Lower leg skin (tissue), 4 donors: ENCODE measurements around the gene CALD1. TPM values are rescaled to one million over a fixed set of nuclear protein-coding genes. Genes with fewer than 3 reads are reported as not detected.

Experiments
- DNase-seq, 2 donors: peaks; one replicate each; pipeline ENCODE4 v3.0.0-alpha.2; 2019; ENCODE audit warnings: low spot score in 2 of 2
- H3K4me3 ChIP-seq: fragments of 200-600 bp; sonication (generic); 2 replicates; pipeline ENCODE4 v1.5.1; 2017; ENCODE audit warnings: mild to moderate bottlenecking, low read depth; ENCODE audit not compliant: poor library complexity, severe bottlenecking
- POLR2A ChIP-seq, 2 donors: fragments of 450-650 bp; IDR thresholded peaks; one replicate each; pipeline ENCODE4 v1.6.1; 2016 to 2017; ENCODE audit warnings: antibody characterized with exemption in 2 of 2, mild to moderate bottlenecking in 1 of 2, moderate library complexity in 1 of 2
- WGBS, 2 donors: methylation state at CpG; one replicate each; pipeline ENCODE4 v1.1.5; 2018; 5-methylcytosine and 5-hydroxymethylcytosine counted together
- intact Hi-C: fragments of 100-400 bp; cut with DNase I; formaldehyde crosslinking; loops from one replicate; pipeline ENCODE4 v1.15.0; 2023; ENCODE audit warnings: low total_unique reads
- total RNA-seq, 4 donors: library from RNA; depleted of rRNA; stranded (reverse); fragments of >200 nt; gene quantifications; one replicate each; pipeline ENCODE4 v1.1.0, GENCODE V29; 2016
- TF ChIP-seq, protein P1 (sequence below), 3 donors: fragments of 450-650 bp; IDR thresholded peaks; one replicate each; pipeline ENCODE4 v1.5.1; 2016; ENCODE audit warnings: antibody characterized with exemption in 3 of 3, mild to moderate bottlenecking in 3 of 3, moderate library complexity in 2 of 3

Gene CALD1
- total RNA-seq, 4 donors from 2014 or later: 30.3 to 95.7 (median 58.0) TPM

- intact Hi-C loops: no loop called here
- 64 to 67% methylated on average over 3 of the region's 3 CpGs for WGBS, 2 donors
- no peak overlapping the region for H3K4me3 ChIP-seq
- no peak for DNase-seq
- TF ChIP-seq, protein P1, sequence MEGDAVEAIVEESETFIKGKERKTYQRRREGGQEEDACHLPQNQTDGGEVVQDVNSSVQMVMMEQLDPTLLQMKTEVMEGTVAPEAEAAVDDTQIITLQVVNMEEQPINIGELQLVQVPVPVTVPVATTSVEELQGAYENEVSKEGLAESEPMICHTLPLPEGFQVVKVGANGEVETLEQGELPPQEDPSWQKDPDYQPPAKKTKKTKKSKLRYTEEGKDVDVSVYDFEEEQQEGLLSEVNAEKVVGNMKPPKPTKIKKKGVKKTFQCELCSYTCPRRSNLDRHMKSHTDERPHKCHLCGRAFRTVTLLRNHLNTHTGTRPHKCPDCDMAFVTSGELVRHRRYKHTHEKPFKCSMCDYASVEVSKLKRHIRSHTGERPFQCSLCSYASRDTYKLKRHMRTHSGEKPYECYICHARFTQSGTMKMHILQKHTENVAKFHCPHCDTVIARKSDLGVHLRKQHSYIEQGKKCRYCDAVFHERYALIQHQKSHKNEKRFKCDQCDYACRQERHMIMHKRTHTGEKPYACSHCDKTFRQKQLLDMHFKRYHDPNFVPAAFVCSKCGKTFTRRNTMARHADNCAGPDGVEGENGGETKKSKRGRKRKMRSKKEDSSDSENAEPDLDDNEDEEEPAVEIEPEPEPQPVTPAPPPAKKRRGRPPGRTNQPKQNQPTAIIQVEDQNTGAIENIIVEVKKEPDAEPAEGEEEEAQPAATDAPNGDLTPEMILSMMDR (IDR thresholded peaks at IDR 0.05): no peak
- no peak for TF ChIP-seq POLR2A (IDR thresholded peaks at IDR 0.05)
These were observed 34.9 kb upstream of the CALD1 start for GRCh38 chr7:134744569-134744968.

- 76 to 85% methylated on average over 5 of the region's 5 CpGs for WGBS, 2 donors
- TF ChIP-seq, protein P1 (IDR thresholded peaks at IDR 0.05): no peak
- no peak overlapping the region for H3K4me3 ChIP-seq
- DNase-seq: no peak
- intact Hi-C loops: no loop called here
These were observed 32.1 kb upstream of the CALD1 start for GRCh38 chr7:134747326-134747725.

DNA sequence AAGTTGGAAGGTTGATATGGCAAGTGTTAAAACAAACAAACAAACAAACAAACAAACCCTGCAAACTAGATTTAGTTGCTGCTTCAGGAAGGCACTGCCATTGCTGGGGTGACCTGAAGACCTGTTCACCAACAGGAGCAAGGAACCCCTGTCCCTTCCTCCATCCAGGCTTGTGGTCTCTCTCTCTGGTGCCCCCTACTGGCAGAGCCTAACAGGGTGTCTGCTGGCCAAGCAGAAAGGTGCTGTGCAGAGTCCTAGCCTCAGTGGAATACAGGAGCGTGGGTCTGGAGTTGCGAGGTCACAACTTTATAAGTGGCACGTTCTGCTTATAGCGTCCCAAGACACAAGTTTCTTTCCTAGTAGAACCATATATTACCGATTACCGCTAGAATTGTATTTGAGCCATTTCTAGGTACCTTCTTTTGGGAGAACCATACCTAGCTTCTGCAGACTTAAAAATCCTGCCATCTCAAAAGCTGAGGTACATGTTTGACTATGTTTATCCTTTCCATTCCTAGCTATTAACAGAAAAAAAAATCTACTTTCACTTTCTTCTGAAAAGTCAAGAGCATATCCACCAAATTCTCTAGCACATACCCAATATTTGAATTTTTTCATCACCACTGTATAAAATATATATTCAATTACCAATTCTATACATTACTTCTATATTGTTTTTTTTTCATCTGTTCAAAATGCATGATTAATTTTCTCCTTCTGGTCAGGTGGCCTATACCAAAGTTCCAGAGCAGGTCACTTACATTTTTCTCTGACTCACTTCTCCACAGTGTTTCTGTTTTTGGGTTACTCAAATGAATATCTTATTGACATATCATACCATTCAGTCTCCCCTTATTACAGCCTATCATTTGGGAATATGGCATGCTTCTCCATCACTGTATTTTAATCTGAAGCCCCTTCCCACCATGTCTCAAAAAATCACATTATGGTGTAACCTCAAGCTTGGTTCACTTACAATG, 29.1 kb upstream of the CALD1 start:
- WGBS, 2 donors: 82 to 89% methylated on average over 6 of the region's 6 CpGs
- intact Hi-C loops: no loop called here
- DNase-seq: no peak
- no peak overlapping the region for H3K4me3 ChIP-seq
- no peak for TF ChIP-seq POLR2A (IDR thresholded peaks at IDR 0.05)
- TF ChIP-seq, protein P1 (IDR thresholded peaks at IDR 0.05): no peak

- intact Hi-C loops: no loop called here
- DNase-seq: no peak
- no peak for TF ChIP-seq POLR2A (IDR thresholded peaks at IDR 0.05)
- TF ChIP-seq, protein P1 (IDR thresholded peaks at IDR 0.05): no peak
- WGBS, 2 donors: 37 to 43% methylated on average over 6 of the region's 6 CpGs
- no peak overlapping the region for H3K4me3 ChIP-seq
These were observed 27.3 kb upstream of the CALD1 start for GRCh38 chr7:134752006-134752760.

GRCh38 chr7:134755422-134756022, 23.9 kb upstream of the CALD1 start:
- WGBS, 2 donors: 33% methylated on average over 1 of the region's 1 CpG
- TF ChIP-seq POLR2A (IDR thresholded peaks at IDR 0.05): no peak
- TF ChIP-seq, protein P1 (IDR thresholded peaks at IDR 0.05): no peak
- no peak overlapping the region for H3K4me3 ChIP-seq
- intact Hi-C loops: no loop called here
- DNase-seq: no peak
